GM23338 (cell line): ENCODE measurements around the gene CCDC157. TPM values are rescaled to one million over a fixed set of nuclear protein-coding genes. Genes with fewer than 3 reads are reported as not detected.
A peak's percentile ranks its signal among the peaks of the same experiment; 100 is the strongest.

Source experiments
- ATAC-seq: fragments of 200-7000 bp; cut with Tn5 transposase; 3 replicates; pipeline ENCODE4 v1.9.1; 2020
- DNase-seq: peaks from one replicate; pipeline ENCODE4 v3.0.0-alpha.2; 2015; ENCODE audit warnings: low spot score
- H2AFZ ChIP-seq: fragments of 200-600 bp; sonication (generic); 2 replicates; pipeline ENCODE4 v1.8.0; 2016; ENCODE audit warnings: antibody characterized with exemption, mild to moderate bottlenecking, moderate library complexity
- H3F3A ChIP-seq: fragments of 200-600 bp; sonication (generic); replicated peaks from 2 replicates; pipeline ENCODE4 v1.8.0; 2017; ENCODE audit warnings: antibody characterized with exemption, mixed run types, low read depth
- H3K27ac ChIP-seq: fragments of 200-600 bp; sonication (generic); 2 replicates; pipeline ENCODE4 v1.6.1; 2016; ENCODE audit warnings: low read depth
- H3K27me3 ChIP-seq: fragments of 200-600 bp; sonication (generic); 2 replicates; pipeline ENCODE4 v1.8.0; 2016; ENCODE audit warnings: mild to moderate bottlenecking, mixed run types, moderate library complexity; ENCODE audit not compliant: insufficient read depth
- H3K36me3 ChIP-seq: fragments of 200-600 bp; sonication (generic); 2 replicates; pipeline ENCODE4 v1.8.0; 2016; ENCODE audit warnings: mild to moderate bottlenecking; ENCODE audit not compliant: insufficient read depth
- H3K4me1 ChIP-seq: fragments of 200-600 bp; sonication (generic); 2 replicates; pipeline ENCODE4 v1.8.0; 2016; ENCODE audit warnings: mild to moderate bottlenecking, moderate library complexity; ENCODE audit not compliant: insufficient read depth
- H3K4me2 ChIP-seq: fragments of 200-600 bp; sonication (generic); 2 replicates; pipeline ENCODE4 v1.7.1; 2017; ENCODE audit warnings: mixed run types
- H3K4me3 ChIP-seq: fragments of 200-600 bp; sonication (generic); 2 replicates; pipeline ENCODE4 v1.6.1; 2016; ENCODE audit warnings: mixed run types
- H3K79me2 ChIP-seq: fragments of 200-600 bp; sonication (generic); replicated peaks from 2 replicates; pipeline ENCODE4 v1.8.0; 2017; ENCODE audit warnings: mild to moderate bottlenecking; ENCODE audit not compliant: insufficient read depth
- H3K9me2 ChIP-seq: fragments of 200-600 bp; sonication (generic); 2 replicates; pipeline ENCODE4 v1.8.0; 2017; ENCODE audit not compliant: insufficient read depth
- H4K20me1 ChIP-seq: fragments of 200-600 bp; sonication (generic); replicated peaks from 2 replicates; pipeline ENCODE4 v1.8.0; 2017; ENCODE audit warnings: mild to moderate bottlenecking; ENCODE audit not compliant: insufficient read depth
- H3K27ac Mint-ChIP-seq: 2 replicates; pipeline ENCODE4 v1.8.0; 2020; ENCODE audit warnings: inconsistent platforms, mild to moderate bottlenecking, moderate library complexity, mixed read lengths
- H3K27me3 Mint-ChIP-seq: 3 replicates; pipeline ENCODE4 v1.8.0; 2022; ENCODE audit warnings: low read depth, mild to moderate bottlenecking, moderate library complexity, mixed read lengths, inconsistent platforms; ENCODE audit not compliant: insufficient read depth, poor library complexity
- H3K36me3 Mint-ChIP-seq: 3 replicates; pipeline ENCODE4 v1.8.0; 2021; ENCODE audit warnings: low read depth, mild to moderate bottlenecking, inconsistent platforms, moderate library complexity, mixed read lengths
- H3K4me1 Mint-ChIP-seq: 3 replicates; pipeline ENCODE4 v1.8.0; 2020; ENCODE audit warnings: mild to moderate bottlenecking, inconsistent platforms, mixed read lengths
- H3K4me3 Mint-ChIP-seq: 3 replicates; pipeline ENCODE4 v1.8.0; 2021; ENCODE audit warnings: moderate library complexity, mild to moderate bottlenecking, inconsistent platforms, mixed read lengths
- H3K9me3 Mint-ChIP-seq: 3 replicates; pipeline ENCODE4 v1.8.0; 2020; ENCODE audit warnings: moderate library complexity, mild to moderate bottlenecking, inconsistent platforms, mixed read lengths
- CREB1 ChIP-seq: fragments of 250-450 bp; sonication (Bioruptor Pico); IDR thresholded peaks from 2 replicates; pipeline ENCODE4 v1.5.0; 2020; ENCODE audit warnings: low read depth, mild to moderate bottlenecking, moderate library complexity
- EZH2 ChIP-seq: fragments of 200-600 bp; sonication (generic); IDR thresholded peaks from one replicate; pipeline ENCODE4 v1.8.0; 2017; ENCODE audit warnings: antibody characterized with exemption, mild to moderate bottlenecking, low read depth; ENCODE audit not compliant: unreplicated experiment
- EZH2phosphoT487 ChIP-seq: fragments of 200-600 bp; sonication (generic); IDR thresholded peaks from one replicate; pipeline ENCODE4 v1.8.1; 2018; ENCODE audit warnings: antibody characterized with exemption; ENCODE audit not compliant: unreplicated experiment
- JUNB ChIP-seq: IDR thresholded peaks from one replicate; pipeline ENCODE4 v1.6.1; 2016; ENCODE audit warnings: antibody characterized with exemption; ENCODE audit not compliant: unreplicated experiment
- POLR2AphosphoS5 ChIP-seq: IDR thresholded peaks from 2 replicates; pipeline ENCODE4 v1.6.1; 2016; ENCODE audit warnings: antibody characterized with exemption, low read depth
- ZNF114 ChIP-seq: fragments of 250-450 bp; sonication (Bioruptor Pico); IDR thresholded peaks from 2 replicates; pipeline ENCODE4 v1.5.0; 2020; ENCODE audit warnings: mild to moderate bottlenecking, moderate library complexity
- polyA plus RNA-seq: library from polyadenylated mRNA; unstranded; fragments of >200 nt; fragmentation: Nextera tagmentation; extraction: Ambion mirVana; gene quantifications from 2 replicates; pipeline ENCODE4 v1.2.1, GENCODE V29; 2016
- small RNA-seq: library from RNA; depleted of rRNA; stranded (forward); fragments of <200 nt; gene quantifications from one replicate; pipeline ENCODE3, GENCODE V24; 2014; ENCODE audit warnings: low replicate concordance
- total RNA-seq: library from RNA; depleted of rRNA; stranded (reverse); fragments of >200 nt; shearing (Covaris generic); gene quantifications from 2 replicates; pipeline ENCODE4 v1.2.3, GENCODE V29; 2014; rRNA removed
- TF ChIP-seq, protein P1 (sequence below): IDR thresholded peaks from 2 replicates; pipeline ENCODE4 v1.6.1; 2016; ENCODE audit warnings: antibody characterized with exemption

CCDC157 gene
- total and polyA plus RNA-seq, 2 experiments from 2014 or later: 3.8 to 7.9 TPM

DNA sequence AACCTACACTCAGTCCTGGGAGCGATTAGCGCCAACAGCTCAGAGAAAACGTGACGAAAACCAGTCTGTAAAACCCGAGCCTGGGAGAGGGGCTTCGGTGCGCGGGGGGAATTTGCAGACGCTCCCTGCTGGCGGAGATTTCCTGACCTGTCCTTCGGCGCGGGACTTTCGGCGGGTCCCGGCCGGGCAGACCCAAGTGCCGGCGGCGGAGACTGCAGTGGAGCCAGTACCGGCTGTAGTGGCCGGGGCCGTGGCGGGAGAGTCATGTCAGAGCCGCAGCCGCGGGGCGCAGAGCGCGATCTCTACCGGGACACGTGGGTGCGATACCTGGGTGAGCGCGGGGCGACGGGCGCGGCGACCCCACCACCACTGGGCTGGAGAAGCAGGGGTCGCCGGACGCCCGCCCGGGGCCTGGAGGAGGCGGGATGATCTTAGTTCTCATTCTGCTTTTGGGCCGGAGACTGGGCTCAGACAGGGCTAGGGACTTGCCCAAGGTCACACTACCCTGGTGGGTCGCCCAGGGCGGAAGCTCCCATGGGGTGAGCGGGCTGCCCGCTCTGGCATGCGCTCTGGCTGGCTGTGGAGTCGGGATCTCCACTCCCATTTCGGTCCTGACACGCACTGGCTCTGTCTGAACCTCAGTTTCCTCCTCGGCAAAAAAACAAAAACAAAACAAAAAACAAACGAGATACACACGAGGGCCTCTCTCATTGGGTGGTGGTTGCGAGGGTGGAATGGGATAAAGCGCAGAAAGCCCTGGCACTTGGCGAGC, 69.0 kb downstream of the CCDC157 start, which contains the start of gene MTFP1:
Gene MTFP1, plus strand, starts transcription at position 153 of the 772 bp plus-strand sequence. Its CDS starts 112 bp downstream, at position 265.
- H3F3A ChIP-seq: peaks cover 20% of the 10 kb centered on the region
- H3K4me2 ChIP-seq: peak within 1 kb of the TSS; percentile 85
- H3K4me1 ChIP-seq: peaks cover 13% of the 10 kb centered on the region
- Mint-ChIP-seq H3K4me1 (peaks cover 32% of the 10 kb centered on the region), H3K36me3 (peaks cover 17% of the 10 kb centered on the region), H3K27ac (peak within 1 kb of the TSS; percentile 97), H3K4me3 (peak within 1 kb of the TSS; percentile 92), H3K9me3 (no peaks in the 10 kb centered on the region), H3K27me3 (peaks cover 24% of the 10 kb centered on the region)
- ATAC-seq (peak; percentile 20), DNase-seq (peak; percentile 95)
- no peaks in the 10 kb centered on the region for H3K9me2 ChIP-seq
- H3K79me2 ChIP-seq: peaks cover 5% of the 10 kb centered on the region; the same call in 1 of the 2 replicates
- H3K27me3 ChIP-seq: no peaks in the 10 kb centered on the region
- TF ChIP-seq EZH2: no peak
- peak; percentile 96 for TF ChIP-seq JUNB
- no peak for TF ChIP-seq ZNF114 (CRISPR knock-in tag)
- TF ChIP-seq, protein P1, sequence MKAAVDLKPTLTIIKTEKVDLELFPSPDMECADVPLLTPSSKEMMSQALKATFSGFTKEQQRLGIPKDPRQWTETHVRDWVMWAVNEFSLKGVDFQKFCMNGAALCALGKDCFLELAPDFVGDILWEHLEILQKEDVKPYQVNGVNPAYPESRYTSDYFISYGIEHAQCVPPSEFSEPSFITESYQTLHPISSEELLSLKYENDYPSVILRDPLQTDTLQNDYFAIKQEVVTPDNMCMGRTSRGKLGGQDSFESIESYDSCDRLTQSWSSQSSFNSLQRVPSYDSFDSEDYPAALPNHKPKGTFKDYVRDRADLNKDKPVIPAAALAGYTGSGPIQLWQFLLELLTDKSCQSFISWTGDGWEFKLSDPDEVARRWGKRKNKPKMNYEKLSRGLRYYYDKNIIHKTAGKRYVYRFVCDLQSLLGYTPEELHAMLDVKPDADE: no peak
- peak; percentile 59; the same call in 1 of the 2 replicates for TF ChIP-seq POLR2AphosphoS5
- TF ChIP-seq CREB1 (CRISPR knock-in tag): peak; percentile 51
- TF ChIP-seq EZH2phosphoT487: no peak
- no peaks in the 10 kb centered on the region for H4K20me1 ChIP-seq
- peak within 1 kb of the TSS; percentile 69 for H3K27ac ChIP-seq
- peak within 1 kb of the TSS; percentile 67 for H2AFZ ChIP-seq
- H3K4me3 ChIP-seq: peak within 1 kb of the TSS; percentile 70
- H3K36me3 ChIP-seq: no peaks in the 10 kb centered on the region; the same call in 1 of the 2 replicates

Small RNA genes lying within 50 kb of the gene (small RNA-seq; reads per million reads assigned to genes)
- gene AC004832.3: not detected
- gene RNU6-564P: not detected

Other genes starting within 250 kb of the CCDC157 start
- gene LIF, start 110.2 kb upstream of the CCDC157 start, total RNA-seq: 3.6 and 5.9 TPM in 2 replicates
- gene LIF, start 110.2 kb upstream of the CCDC157 start, polyA plus RNA-seq: 1.2 and 1.8 TPM in 2 replicates
- gene OSM, start 90.2 kb upstream of the CCDC157 start, total RNA-seq: not detected in 2 replicates
- not detected in 2 replicates for gene OSM, start 90.2 kb upstream of the CCDC157 start, polyA plus RNA-seq
- gene CASTOR1, start 67.5 kb upstream of the CCDC157 start, total RNA-seq: 23.2 and 36.0 TPM in 2 replicates
- gene CASTOR1, start 67.5 kb upstream of the CCDC157 start, polyA plus RNA-seq: 11.3 and 22.0 TPM in 2 replicates
- 6.0 and 8.8 TPM in 2 replicates for gene TBC1D10A, start 30.1 kb upstream of the CCDC157 start, total RNA-seq
- 3.3 and 4.2 TPM in 2 replicates for gene TBC1D10A, start 30.1 kb upstream of the CCDC157 start, polyA plus RNA-seq
- gene SF3A1, start 113 bp upstream of the CCDC157 start, total RNA-seq: 108 and 170 TPM in 2 replicates
- gene SF3A1, start 113 bp upstream of the CCDC157 start, polyA plus RNA-seq: 93.4 and 107 TPM in 2 replicates
- 12.4 and 13.9 TPM in 2 replicates for gene RNF215, start 30.4 kb downstream of the CCDC157 start, total RNA-seq
- 1.8 and 3.3 TPM in 2 replicates for gene RNF215, start 30.4 kb downstream of the CCDC157 start, polyA plus RNA-seq
- 2.1 and 4.2 TPM in 2 replicates for gene SEC14L2, start 40.0 kb downstream of the CCDC157 start, total RNA-seq
- 2.2 and 2.5 TPM in 2 replicates for gene SEC14L2, start 40.0 kb downstream of the CCDC157 start, polyA plus RNA-seq
- 54.6 and 68.6 TPM in 2 replicates for gene MTFP1, start 68.8 kb downstream of the CCDC157 start, total RNA-seq
- 62.5 and 64.1 TPM in 2 replicates for gene MTFP1, start 68.8 kb downstream of the CCDC157 start, polyA plus RNA-seq
- gene SEC14L3, start 115.0 kb downstream of the CCDC157 start, total RNA-seq: not detected in 2 replicates
- not detected in 2 replicates for gene SEC14L3, start 115.0 kb downstream of the CCDC157 start, polyA plus RNA-seq
- 2.5 and 5.2 TPM in 2 replicates for gene SEC14L4, start 148.7 kb downstream of the CCDC157 start, total RNA-seq
- 1.7 and 1.9 TPM in 2 replicates for gene SEC14L4, start 148.7 kb downstream of the CCDC157 start, polyA plus RNA-seq
- 2.1 and 2.4 TPM in 2 replicates for gene SEC14L6, start 189.7 kb downstream of the CCDC157 start, total RNA-seq
- gene SEC14L6, start 189.7 kb downstream of the CCDC157 start, polyA plus RNA-seq: 0.50 and 0.84 TPM in 2 replicates
- gene GAL3ST1, start 217.7 kb downstream of the CCDC157 start, total RNA-seq: 9.2 and 13.3 TPM in 2 replicates
- 7.5 and 8.2 TPM in 2 replicates for gene GAL3ST1, start 217.7 kb downstream of the CCDC157 start, polyA plus RNA-seq
- gene PES1, start 234.9 kb downstream of the CCDC157 start, total RNA-seq: 76.9 and 78.4 TPM in 2 replicates
- gene PES1, start 234.9 kb downstream of the CCDC157 start, polyA plus RNA-seq: 61.3 and 64.1 TPM in 2 replicates